ENCODE measurements around the gene CNNM1.

DNA sequence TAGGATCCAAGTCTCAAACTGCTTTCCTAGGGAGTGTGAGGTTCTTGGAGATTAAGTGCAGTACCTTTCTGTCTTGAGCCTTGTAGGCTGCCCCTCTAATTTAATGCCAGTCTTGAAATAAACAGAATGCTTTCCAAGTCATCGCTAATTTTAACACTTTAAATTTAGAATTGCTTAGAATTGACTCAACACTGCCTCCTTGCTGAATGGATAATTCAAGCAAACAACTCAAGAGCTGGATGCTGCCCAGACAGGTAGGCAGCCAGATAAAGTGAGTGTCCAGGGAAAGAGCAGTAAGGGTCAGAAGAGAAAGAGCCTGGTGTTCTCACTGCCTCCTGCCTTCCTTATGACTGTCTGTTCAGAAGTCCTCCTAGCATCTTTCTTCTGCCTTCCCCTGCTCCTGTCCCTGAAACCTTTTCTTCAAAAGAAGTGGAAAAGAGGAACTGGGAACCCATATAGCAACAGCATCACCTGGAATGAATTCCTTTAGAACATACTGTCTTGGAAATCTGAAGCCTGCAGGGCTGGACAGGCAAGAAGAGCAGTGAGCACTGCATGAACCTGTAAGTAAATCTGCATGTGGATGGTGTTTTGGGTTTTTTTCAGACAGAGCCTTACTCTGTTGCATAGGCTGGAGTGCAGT lies 104.3 kb downstream of the CNNM1 start:
- no peak for TF ChIP-seq EZH2phosphoT487 (IDR thresholded peaks at IDR 0.05; ENCODE audit: borderline replicate concordance, low read depth, low read length)
- TF ChIP-seq, protein P1, sequence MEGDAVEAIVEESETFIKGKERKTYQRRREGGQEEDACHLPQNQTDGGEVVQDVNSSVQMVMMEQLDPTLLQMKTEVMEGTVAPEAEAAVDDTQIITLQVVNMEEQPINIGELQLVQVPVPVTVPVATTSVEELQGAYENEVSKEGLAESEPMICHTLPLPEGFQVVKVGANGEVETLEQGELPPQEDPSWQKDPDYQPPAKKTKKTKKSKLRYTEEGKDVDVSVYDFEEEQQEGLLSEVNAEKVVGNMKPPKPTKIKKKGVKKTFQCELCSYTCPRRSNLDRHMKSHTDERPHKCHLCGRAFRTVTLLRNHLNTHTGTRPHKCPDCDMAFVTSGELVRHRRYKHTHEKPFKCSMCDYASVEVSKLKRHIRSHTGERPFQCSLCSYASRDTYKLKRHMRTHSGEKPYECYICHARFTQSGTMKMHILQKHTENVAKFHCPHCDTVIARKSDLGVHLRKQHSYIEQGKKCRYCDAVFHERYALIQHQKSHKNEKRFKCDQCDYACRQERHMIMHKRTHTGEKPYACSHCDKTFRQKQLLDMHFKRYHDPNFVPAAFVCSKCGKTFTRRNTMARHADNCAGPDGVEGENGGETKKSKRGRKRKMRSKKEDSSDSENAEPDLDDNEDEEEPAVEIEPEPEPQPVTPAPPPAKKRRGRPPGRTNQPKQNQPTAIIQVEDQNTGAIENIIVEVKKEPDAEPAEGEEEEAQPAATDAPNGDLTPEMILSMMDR (conservative IDR thresholded peaks at IDR 0.05; ENCODE audit: low read length), result peak; percentile 56
